ENCODE measurements around the gene TBL2. TPM values are rescaled to one million over a fixed set of nuclear protein-coding genes. Genes with fewer than 3 reads are reported as not detected.
A peak's percentile ranks its signal among the peaks of the same experiment; 100 is the strongest.
"Not testable (repeated sequence)": the region's sequence is repeated elsewhere in the genome, so short reads cannot be mapped to it uniquely, and the experiment has no call there.

TBL2 gene
- polyA plus RNA-seq, 1 donor = 37.6 TPM

GRCh38 chr7:73570521-73570920 lies 7.9 kb downstream of the TBL2 start:
- Histone ChIP-seq H3K4me1 (ENCODE audit: control insufficient read depth, insufficient read depth, low read length) (no peaks in the 10 kb centered on the region), H3K27me3 (ENCODE audit: control insufficient read depth, insufficient read depth, low read length) (no peaks in the 10 kb centered on the region), H3K27ac (ENCODE audit: low read length) (no peak overlapping the region), H3K36me3 (ENCODE audit: control insufficient read depth, insufficient read depth, low read length) (peaks cover 61% of the 10 kb centered on the region), H3K9me3 (ENCODE audit: control insufficient read depth, low read depth, low read length) (peaks cover 2% of the 10 kb centered on the region), H3K4me3 (ENCODE audit: low read length) (no peak overlapping the region)
- DNase-seq = no peak
- WGBS (ENCODE audit: insufficient coverage, low lambda C conversion rate) = no CpG with 5 or more reads among the region's 22 CpGs

- H3K9me3 ChIP-seq (ENCODE audit: control insufficient read depth, low read depth, low read length) = peaks cover 2% of the 10 kb centered on the region
- no peak overlapping the region for H3K27ac ChIP-seq (ENCODE audit: low read length)
- H3K4me3 ChIP-seq (ENCODE audit: low read length) = no peak overlapping the region
- DNase-seq = no peak
- peaks cover 52% of the 10 kb centered on the region for H3K36me3 ChIP-seq (ENCODE audit: control insufficient read depth, insufficient read depth, low read length)
- 74% methylated on average over 3 of the region's 5 CpGs for WGBS (ENCODE audit: insufficient coverage, low lambda C conversion rate)
- H3K27me3 ChIP-seq (ENCODE audit: control insufficient read depth, insufficient read depth, low read length) = no peaks in the 10 kb centered on the region
- H3K4me1 ChIP-seq (ENCODE audit: control insufficient read depth, insufficient read depth, low read length) = no peaks in the 10 kb centered on the region
These were observed 9.3 kb downstream of the TBL2 start for GRCh38 chr7:73569042-73569608.

- DNase-seq = no peak
- no peaks in the 10 kb centered on the region for H3K27me3 ChIP-seq (ENCODE audit: control insufficient read depth, insufficient read depth, low read length)
- peaks cover 2% of the 10 kb centered on the region for H3K9me3 ChIP-seq (ENCODE audit: control insufficient read depth, low read depth, low read length)
- H3K27ac ChIP-seq (ENCODE audit: low read length) = no peak overlapping the region
- no CpG with 5 or more reads among the region's 12 CpGs for WGBS (ENCODE audit: insufficient coverage, low lambda C conversion rate)
- H3K4me1 ChIP-seq (ENCODE audit: control insufficient read depth, insufficient read depth, low read length) = no peaks in the 10 kb centered on the region
- peaks cover 41% of the 10 kb centered on the region for H3K36me3 ChIP-seq (ENCODE audit: control insufficient read depth, insufficient read depth, low read length)
- H3K4me3 ChIP-seq (ENCODE audit: low read length) = no peak overlapping the region
These were observed 10.3 kb downstream of the TBL2 start for GRCh38 chr7:73567846-73568685.

GRCh38 chr7:73567140-73567539 lies 11.2 kb downstream of the TBL2 start:
- Histone ChIP-seq H3K36me3 (ENCODE audit: control insufficient read depth, insufficient read depth, low read length) (peaks cover 32% of the 10 kb centered on the region), H3K27ac (ENCODE audit: low read length) (no peak overlapping the region), H3K4me1 (ENCODE audit: control insufficient read depth, insufficient read depth, low read length) (no peaks in the 10 kb centered on the region), H3K27me3 (ENCODE audit: control insufficient read depth, insufficient read depth, low read length) (no peaks in the 10 kb centered on the region), H3K9me3 (ENCODE audit: control insufficient read depth, low read depth, low read length) (peaks cover 2% of the 10 kb centered on the region), H3K4me3 (ENCODE audit: low read length) (no peak overlapping the region)
- DNase-seq = no peak
- 100% methylated on average over 1 of the region's 4 CpGs for WGBS (ENCODE audit: insufficient coverage, low lambda C conversion rate)

GRCh38 chr7:73566431-73566830 lies 11.9 kb downstream of the TBL2 start:
- not testable (repeated sequence) for H3K9me3 ChIP-seq (ENCODE audit: control insufficient read depth, low read depth, low read length); H3K4me1 ChIP-seq (ENCODE audit: control insufficient read depth, insufficient read depth, low read length); DNase-seq; H3K27ac ChIP-seq (ENCODE audit: low read length); H3K4me3 ChIP-seq (ENCODE audit: low read length); H3K27me3 ChIP-seq (ENCODE audit: control insufficient read depth, insufficient read depth, low read length)
- peaks cover 27% of the 10 kb centered on the region for H3K36me3 ChIP-seq (ENCODE audit: control insufficient read depth, insufficient read depth, low read length)

GRCh38 chr7:73565675-73566340 lies 12.6 kb downstream of the TBL2 start:
- H3K9me3 ChIP-seq (ENCODE audit: control insufficient read depth, low read depth, low read length) = peaks cover 2% of the 10 kb centered on the region
- H3K4me3 ChIP-seq (ENCODE audit: low read length) = no peak overlapping the region
- peaks cover 23% of the 10 kb centered on the region for H3K36me3 ChIP-seq (ENCODE audit: control insufficient read depth, insufficient read depth, low read length)
- no peaks in the 10 kb centered on the region for H3K27me3 ChIP-seq (ENCODE audit: control insufficient read depth, insufficient read depth, low read length)
- 100% methylated on average over 1 of the region's 7 CpGs for WGBS (ENCODE audit: insufficient coverage, low lambda C conversion rate)
- no peaks in the 10 kb centered on the region for H3K4me1 ChIP-seq (ENCODE audit: control insufficient read depth, insufficient read depth, low read length)
- DNase-seq = peak in 1 of 2 donors; percentile 41
- H3K27ac ChIP-seq (ENCODE audit: low read length) = no peak overlapping the region

- H3K27me3 ChIP-seq (ENCODE audit: control insufficient read depth, insufficient read depth, low read length) = no peaks in the 10 kb centered on the region
- 57% methylated on average over 3 of the region's 11 CpGs for WGBS (ENCODE audit: insufficient coverage, low lambda C conversion rate)
- H3K36me3 ChIP-seq (ENCODE audit: control insufficient read depth, insufficient read depth, low read length) = peaks cover 4% of the 10 kb centered on the region
- peak; percentile 29 to 55 for DNase-seq
- no peaks in the 10 kb centered on the region for H3K9me3 ChIP-seq (ENCODE audit: control insufficient read depth, low read depth, low read length)
- H3K27ac ChIP-seq (ENCODE audit: low read length) = no peak overlapping the region
- H3K4me3 ChIP-seq (ENCODE audit: low read length) = no peak overlapping the region
- peaks cover 21% of the 10 kb centered on the region for H3K4me1 ChIP-seq (ENCODE audit: control insufficient read depth, insufficient read depth, low read length)
These were observed 18.1 kb downstream of the TBL2 start for GRCh38 chr7:73560109-73560835.

GRCh38 chr7:73557397-73558257 lies 20.8 kb downstream of the TBL2 start, which contains the start of gene BCL7B:
BCL7B (minus strand) TSS chr7:73557690; CDS start chr7:73557578, 112 bp downstream.
- Histone ChIP-seq H3K9me3 (ENCODE audit: control insufficient read depth, low read depth, low read length) (no peaks in the 10 kb centered on the region), H3K27ac (ENCODE audit: low read length) (peak within 1 kb of the TSS; percentile 99), H3K36me3 (ENCODE audit: control insufficient read depth, insufficient read depth, low read length) (peaks cover 19% of the 10 kb centered on the region), H3K4me3 (ENCODE audit: low read length) (peak within 1 kb of the TSS; percentile 90), H3K4me1 (ENCODE audit: control insufficient read depth, insufficient read depth, low read length) (peaks cover 21% of the 10 kb centered on the region), H3K27me3 (ENCODE audit: control insufficient read depth, insufficient read depth, low read length) (no peaks in the 10 kb centered on the region)
- WGBS (ENCODE audit: insufficient coverage, low lambda C conversion rate) = no CpG with 5 or more reads among the region's 83 CpGs
- peak; percentile 79 to 91 for DNase-seq

- Histone ChIP-seq H3K4me3 (ENCODE audit: low read length) (peak overlapping the region; percentile 90), H3K9me3 (ENCODE audit: control insufficient read depth, low read depth, low read length) (no peaks in the 10 kb centered on the region), H3K27ac (ENCODE audit: low read length) (peak overlapping the region; percentile 99), H3K4me1 (ENCODE audit: control insufficient read depth, insufficient read depth, low read length) (peaks cover 21% of the 10 kb centered on the region), H3K27me3 (ENCODE audit: control insufficient read depth, insufficient read depth, low read length) (no peaks in the 10 kb centered on the region), H3K36me3 (ENCODE audit: control insufficient read depth, insufficient read depth, low read length) (peaks cover 25% of the 10 kb centered on the region)
- DNase-seq = peak; percentile 95 to 97
- WGBS (ENCODE audit: insufficient coverage, low lambda C conversion rate) = no CpG with 5 or more reads among the region's 36 CpGs
These were observed 21.3 kb downstream of the TBL2 start for GRCh38 chr7:73557108-73557396.
